Astrocyte (in vitro differentiated cells and primary cell): ENCODE measurements around the gene CYP27B1. TPM values are rescaled to one million over a fixed set of nuclear protein-coding genes. Genes with fewer than 3 reads are reported as not detected.

ENCODE experiments used
- DNase-seq: peaks from one replicate; pipeline ENCODE4 v3.0.0-alpha.2; 2010; ENCODE audit warnings: low read depth
- FAIRE-seq: peaks from 2 replicates; lab custom pipeline; 2011; peaks lifted over from hg19 to GRCh38; lab: Jason Lieb, UNC
- H2AFZ ChIP-seq: 2 replicates; pipeline ENCODE4 v1.6.0; 2012; ENCODE audit warnings: low read depth, low read length, inconsistent platforms
- H3K27ac ChIP-seq: 2 replicates; pipeline ENCODE4 v1.5.1; 2011; ENCODE audit warnings: low read depth, low read length, inconsistent platforms
- H3K27me3 ChIP-seq: 2 replicates; pipeline ENCODE4 v1.6.0; 2011; ENCODE audit warnings: low read length, inconsistent platforms; ENCODE audit not compliant: insufficient read depth
- H3K36me3 ChIP-seq: 2 replicates; pipeline ENCODE4 v1.5.1; 2011; ENCODE audit warnings: low read length, inconsistent platforms; ENCODE audit not compliant: insufficient read depth
- H3K4me1 ChIP-seq: 2 replicates; pipeline ENCODE4 v1.5.1; 2011; ENCODE audit warnings: low read length, inconsistent platforms; ENCODE audit not compliant: insufficient read depth
- H3K4me2 ChIP-seq: 2 replicates; pipeline ENCODE4 v1.6.0; 2012; ENCODE audit warnings: low read length, inconsistent platforms
- H3K4me3 ChIP-seq: 2 replicates; pipeline ENCODE4 v1.5.1; 2011; ENCODE audit warnings: low read depth, mild to moderate bottlenecking, low read length, inconsistent platforms; ENCODE audit not compliant: insufficient read depth
- H3K79me2 ChIP-seq: 2 replicates; pipeline ENCODE4 v1.6.0; 2012; ENCODE audit warnings: mild to moderate bottlenecking, low read length, inconsistent platforms; ENCODE audit not compliant: insufficient read depth
- H3K9ac ChIP-seq: 2 replicates; pipeline ENCODE4 v1.6.0; 2012; ENCODE audit warnings: mild to moderate bottlenecking, low read length, inconsistent platforms
- H3K9me3 ChIP-seq: 2 replicates; pipeline ENCODE4 v1.5.1; 2012; ENCODE audit warnings: low read depth, mild to moderate bottlenecking, low read length, inconsistent platforms; ENCODE audit not compliant: insufficient read depth
- H4K20me1 ChIP-seq: 2 replicates; pipeline ENCODE4 v1.6.0; 2012; ENCODE audit warnings: low read length, inconsistent platforms; ENCODE audit not compliant: insufficient read depth
- H3K27ac Mint-ChIP-seq: one replicate; pipeline ENCODE4 v1.8.0; 2021; ENCODE audit warnings: mild to moderate bottlenecking, mixed read lengths; ENCODE audit not compliant: unreplicated experiment
- H3K27me3 Mint-ChIP-seq: one replicate; pipeline ENCODE4 v1.8.0; 2021; ENCODE audit warnings: low read depth, mixed read lengths; ENCODE audit not compliant: unreplicated experiment
- H3K36me3 Mint-ChIP-seq: one replicate; pipeline ENCODE4 v1.8.0; 2021; ENCODE audit warnings: low read depth, mixed read lengths; ENCODE audit not compliant: unreplicated experiment
- H3K4me1 Mint-ChIP-seq: one replicate; pipeline ENCODE4 v1.8.0; 2021; ENCODE audit warnings: low read depth, mixed read lengths; ENCODE audit not compliant: unreplicated experiment
- H3K4me3 Mint-ChIP-seq: one replicate; pipeline ENCODE4 v1.8.0; 2021; ENCODE audit warnings: mild to moderate bottlenecking, moderate library complexity, mixed read lengths; ENCODE audit not compliant: unreplicated experiment
- H3K9me3 Mint-ChIP-seq: one replicate; pipeline ENCODE4 v1.8.0; 2021; ENCODE audit warnings: mild to moderate bottlenecking, mixed read lengths; ENCODE audit not compliant: unreplicated experiment
- CTCF ChIP-seq: IDR thresholded peaks from 2 replicates; pipeline ENCODE4 v1.5.1; 2011; ENCODE audit warnings: low read depth, mild to moderate bottlenecking, inconsistent platforms, low read length, moderate library complexity; ENCODE audit not compliant: insufficient read depth
- EZH2 ChIP-seq: IDR thresholded peaks from 2 replicates; pipeline ENCODE4 v1.6.1; 2012; ENCODE audit warnings: mild to moderate bottlenecking, low read length, inconsistent platforms; ENCODE audit not compliant: insufficient read depth
- microRNA-seq: library from miRNA; unstranded; fragments of <30 nt; microRNA quantifications from one replicate; pipeline ENCODE4 v1.2.0, GENCODE V29; 2020
- total RNA-seq: library from RNA; stranded (reverse); gene quantifications from 2 replicates; pipeline ENCODE4 v1.2.1, GENCODE V29; 2021

The CYP27B1 gene
- total RNA-seq, 1 donor from 2014 or later, result 1.5 TPM

GRCh38 chr12:57712701-57713100 is 54.2 kb downstream of the CYP27B1 start:
- no peaks in the 10 kb centered on the region for H3K27me3 Mint-ChIP-seq
- no peak overlapping the region for H3K27ac Mint-ChIP-seq
- Histone ChIP-seq H3K36me3 (peaks cover 14% of the 10 kb centered on the region), H3K4me3 (no peak overlapping the region), H3K9ac (no peak overlapping the region), H2AFZ (no peak overlapping the region), H4K20me1 (no peaks in the 10 kb centered on the region), H3K9me3 (no peaks in the 10 kb centered on the region), H3K27ac (no peak overlapping the region), H3K4me1 (no peaks in the 10 kb centered on the region), H3K27me3 (no peaks in the 10 kb centered on the region), H3K4me2 (no peak overlapping the region), H3K79me2 (no peaks in the 10 kb centered on the region)
- DNase-seq (no peak), FAIRE-seq (no peak)
- peaks cover 18% of the 10 kb centered on the region for H3K36me3 Mint-ChIP-seq
- no peaks in the 10 kb centered on the region for H3K4me1 Mint-ChIP-seq
- no peak overlapping the region for H3K4me3 Mint-ChIP-seq
- TF ChIP-seq EZH2 (no peak), CTCF (no peak)
- H3K9me3 Mint-ChIP-seq, result no peaks in the 10 kb centered on the region

Small RNA genes lying within 50 kb of the gene (microRNA-seq; reads per million reads assigned to microRNA genes)
- not detected for gene MIR6759

Other genes starting within 250 kb of the CYP27B1 start
- 42.6 and 45.1 TPM in 2 replicates for gene DDIT3, start 246.6 kb downstream of the CYP27B1 start, total RNA-seq
- 55.3 and 58.5 TPM in 2 replicates for gene MBD6, start 244.3 kb downstream of the CYP27B1 start, total RNA-seq
- 94.5 and 107 TPM in 2 replicates for gene DCTN2, start 219.9 kb downstream of the CYP27B1 start, total RNA-seq
- gene KIF5A, start 217.0 kb downstream of the CYP27B1 start, total RNA-seq, result 7.2 and 8.6 TPM in 2 replicates
- gene PIP4K2C, start 175.9 kb downstream of the CYP27B1 start, total RNA-seq, result 43.3 and 43.6 TPM in 2 replicates
- gene DTX3, start 162.3 kb downstream of the CYP27B1 start, total RNA-seq, result 18.3 and 20.8 TPM in 2 replicates
- 16.8 and 24.5 TPM in 2 replicates for gene ARHGEF25, start 155.6 kb downstream of the CYP27B1 start, total RNA-seq
- 2.5 and 2.6 TPM in 2 replicates for gene B4GALNT1, start 133.9 kb downstream of the CYP27B1 start, total RNA-seq
- gene OS9, start 72.9 kb downstream of the CYP27B1 start, total RNA-seq, result 194 and 215 TPM in 2 replicates
- gene AGAP2, start 28.3 kb downstream of the CYP27B1 start, total RNA-seq, result 0.14 and 0.17 TPM in 2 replicates
- 18.6 and 22.9 TPM in 2 replicates for gene TSPAN31, start 22.0 kb downstream of the CYP27B1 start, total RNA-seq
- gene CDK4, start 14.8 kb downstream of the CYP27B1 start, total RNA-seq, result 113 and 133 TPM in 2 replicates
- 11.3 and 13.0 TPM in 2 replicates for gene MARCHF9, start 12.0 kb downstream of the CYP27B1 start, total RNA-seq
- 21.1 and 25.7 TPM in 2 replicates for gene METTL1, start 5.0 kb upstream of the CYP27B1 start, total RNA-seq
- gene EEF1AKMT3, start 5.5 kb upstream of the CYP27B1 start, total RNA-seq, result 8.1 and 11.6 TPM in 2 replicates
- gene TSFM, start 15.7 kb upstream of the CYP27B1 start, total RNA-seq, result 26.6 and 30.0 TPM in 2 replicates
- gene AVIL, start 51.7 kb upstream of the CYP27B1 start, total RNA-seq, result 2.5 and 3.2 TPM in 2 replicates
- gene CTDSP2, start 79.7 kb upstream of the CYP27B1 start, total RNA-seq, result 87.1 and 91.9 TPM in 2 replicates
- gene ATP23, start 174.5 kb upstream of the CYP27B1 start, total RNA-seq, result 3.2 and 3.4 TPM in 2 replicates